Activated CD8-positive, alpha-beta memory T cell treated with anti-CD3 and anti-CD28 coated beads, Interleukin-2, amount 50 U/mL, for 1 hour (primary cell): ENCODE measurements around the gene MED15.
"Not testable (repeated sequence)": the region's sequence is repeated elsewhere in the genome, so short reads cannot be mapped to it uniquely, and the experiment has no call there.

ENCODE experiments used
- DNase-seq: peaks from one replicate; pipeline ENCODE4 v3.0.0-alpha.2; 2020; ENCODE audit errors: extremely low read depth

The MED15 gene

GRCh38 chr22:20483771-20484170, 23.6 kb upstream of the MED15 start:
- no peak for DNase-seq

- no peak for DNase-seq
Observed at GRCh38 chr22:20484948-20485683, 22.3 kb upstream of the MED15 start.

GRCh38 chr22:20486229-20486628, 21.2 kb upstream of the MED15 start:
- DNase-seq = no peak

- no peak for DNase-seq
Observed at GRCh38 chr22:20487715-20488114, 19.7 kb upstream of the MED15 start.

GRCh38 chr22:20488946-20489345, 18.5 kb upstream of the MED15 start:
- no peak for DNase-seq

- no peak for DNase-seq
Observed at GRCh38 chr22:20490183-20490940, 17.0 kb upstream of the MED15 start.

GRCh38 chr22:20490941-20491307, 16.5 kb upstream of the MED15 start:
- DNase-seq = no peak

GRCh38 chr22:20491346-20491745, 16.1 kb upstream of the MED15 start:
- no peak for DNase-seq

- no peak for DNase-seq
Observed at GRCh38 chr22:20494978-20495860, 12.2 kb upstream of the MED15 start, which contains the start of gene KLHL22. TSS of gene KLHL22 (minus strand) at chr22:20495795. CDS start at chr22:20489211, 6,584 bp downstream.

GRCh38 chr22:20495861-20496681, 11.3 kb upstream of the MED15 start:
- DNase-seq = peak; percentile 71

- no peak for DNase-seq
Observed at GRCh38 chr22:20497426-20497825, 10.0 kb upstream of the MED15 start.

- DNase-seq = no peak
Observed at GRCh38 chr22:20498913-20499312, 8.5 kb upstream of the MED15 start.

- DNase-seq = no peak
Observed at GRCh38 chr22:20499769-20500168, 7.6 kb upstream of the MED15 start.

- no peak for DNase-seq
Observed at GRCh38 chr22:20503816-20504215, 3.6 kb upstream of the MED15 start.

GRCh38 chr22:20504293-20504922, 3.0 kb upstream of the MED15 start:
- DNase-seq = not testable (repeated sequence)

- DNase-seq = no peak
Observed at GRCh38 chr22:20506543-20507252, 712 bp upstream of the MED15 start.

GRCh38 chr22:20508067-20508755, 801 bp downstream of the MED15 start:
- DNase-seq = not testable (repeated sequence)

- DNase-seq = no peak
Observed at GRCh38 chr22:20508815-20509271, 1.4 kb downstream of the MED15 start.

GRCh38 chr22:20509344-20510047, 2.1 kb downstream of the MED15 start:
- DNase-seq = no peak
